A673 (cell line): ENCODE results near the gene MTNR1A. TPM values are rescaled to one million over a fixed set of nuclear protein-coding genes. Genes with fewer than 3 reads are reported as not detected.

ENCODE experiments used
- Bru-seq: library from RNA; stranded (reverse); fragments of 400-500 nt; gene quantifications from one replicate; lab custom pipeline; 2021; lab: Mats Ljungman, UMichigan
- BruChase-seq, 2 experiments: library from RNA; stranded (reverse); fragments of 400-500 nt; gene quantifications; one replicate each; lab custom pipeline; 2021; lab: Mats Ljungman, UMichigan
- BruUV-seq: library from RNA; stranded (reverse); fragments of 400-500 nt; replicated peaks from 2 replicates; lab custom pipeline; 2021; lab: Mats Ljungman, UMichigan
- CTCF ChIA-PET: fragments of 300-600 bp; sonication (Branson Sonifier 250); formaldehyde crosslinking; loops from one replicate; lab custom pipeline; 2022; ENCODE audit warnings: antibody characterized with exemption; lab: Charles Lee
- POLR2A ChIA-PET: fragments of 300-600 bp; sonication (Branson Sonifier 250); formaldehyde crosslinking; loops from one replicate; lab custom pipeline; 2022; ENCODE audit warnings: antibody characterized with exemption; ENCODE audit not compliant: low non-redundant PET; lab: Charles Lee
- DNase-seq: peaks from one replicate; pipeline ENCODE4 v3.0.0-alpha.2; 2015; ENCODE audit warnings: low spot score
- H3K27ac ChIP-seq: fragments of 200-600 bp; sonication (generic); 2 replicates; pipeline ENCODE4 v1.5.1; 2016; ENCODE audit warnings: mixed run types, low read depth, mild to moderate bottlenecking, mixed read lengths, antibody characterized with exemption, low read length; ENCODE audit not compliant: poor library complexity, severe bottlenecking
- H3K27me3 ChIP-seq: fragments of 200-600 bp; sonication (generic); replicated peaks from 2 replicates; pipeline ENCODE4 v1.6.1; 2017; ENCODE audit warnings: mixed run types, low read depth, mild to moderate bottlenecking, mixed read lengths, antibody characterized with exemption, low read length; ENCODE audit not compliant: insufficient read depth, poor library complexity
- H3K36me3 ChIP-seq: fragments of 200-600 bp; sonication (generic); 2 replicates; pipeline ENCODE4 v1.6.1; 2016; ENCODE audit warnings: mixed run types, mild to moderate bottlenecking, mixed read lengths, antibody characterized with exemption, low read length; ENCODE audit not compliant: insufficient read depth, poor library complexity, severe bottlenecking
- H3K4me1 ChIP-seq: fragments of 200-600 bp; sonication (generic); 2 replicates; pipeline ENCODE4 v1.6.1; 2017; ENCODE audit warnings: mixed run types, mild to moderate bottlenecking, mixed read lengths, antibody characterized with exemption, low read length; ENCODE audit not compliant: insufficient read depth, poor library complexity, severe bottlenecking
- H3K4me3 ChIP-seq: fragments of 200-600 bp; sonication (generic); 2 replicates; pipeline ENCODE4 v1.5.1; 2016; ENCODE audit warnings: low read depth, mixed run types, mild to moderate bottlenecking, mixed read lengths, low read length; ENCODE audit not compliant: poor library complexity, severe bottlenecking
- H3K9me3 ChIP-seq: fragments of 200-600 bp; sonication (generic); 2 replicates; pipeline ENCODE4 v1.6.1; 2016; ENCODE audit warnings: mixed run types, low read depth, mild to moderate bottlenecking, mixed read lengths, antibody characterized with exemption, low read length; ENCODE audit not compliant: poor library complexity, severe bottlenecking
- CTCF ChIP-seq: fragments of 300-800, 200-600 bp; sonication (generic); conservative IDR thresholded peaks from 2 replicates; pipeline ENCODE4 v1.5.1; 2017; ENCODE audit warnings: low read depth, mild to moderate bottlenecking, antibody characterized with exemption, low read length, moderate library complexity, mixed read lengths
- EZH2 ChIP-seq: fragments of 200-600 bp; sonication (generic); IDR thresholded peaks from 2 replicates; pipeline ENCODE4 v1.6.1; 2017; ENCODE audit warnings: borderline replicate concordance, low read depth, mild to moderate bottlenecking, mixed read lengths, antibody characterized with exemption, low read length; ENCODE audit not compliant: poor library complexity, severe bottlenecking
- intact Hi-C: fragments of 100-400 bp; cut with micrococcal nuclease; formaldehyde crosslinking; loops from one replicate; pipeline ENCODE4 v1.10.0; 2022; ENCODE audit not compliant: unreplicated experiment
- long read RNA-seq: library from polyadenylated mRNA; stranded (forward); transcript quantifications from one replicate; pipeline ENCODE4 v2.0.0, GENCODE V29; 2022
- total RNA-seq: library from RNA; stranded (reverse); gene quantifications from 2 replicates; pipeline ENCODE4 v1.2.3, GENCODE V29; 2021

Gene MTNR1A
- 1.2 and 3.0 TPM in 2 replicates for total RNA-seq
- Bru-seq, nascent RNA, result percentile 44 among the genes with signal in this experiment
- percentile 53 among the genes with signal in this experiment for BruChase-seq, experiment 1, labeled RNA remaining after a 2-hour chase
- BruChase-seq, experiment 2, labeled RNA remaining after a 6-hour chase, result percentile 61 among the genes with signal in this experiment
- long read RNA-seq, partial matches to known transcripts, result 0 of 1 reads
- long read RNA-seq, other reads (novel, unspliced or antisense), result 0 of 1 reads

DNA sequence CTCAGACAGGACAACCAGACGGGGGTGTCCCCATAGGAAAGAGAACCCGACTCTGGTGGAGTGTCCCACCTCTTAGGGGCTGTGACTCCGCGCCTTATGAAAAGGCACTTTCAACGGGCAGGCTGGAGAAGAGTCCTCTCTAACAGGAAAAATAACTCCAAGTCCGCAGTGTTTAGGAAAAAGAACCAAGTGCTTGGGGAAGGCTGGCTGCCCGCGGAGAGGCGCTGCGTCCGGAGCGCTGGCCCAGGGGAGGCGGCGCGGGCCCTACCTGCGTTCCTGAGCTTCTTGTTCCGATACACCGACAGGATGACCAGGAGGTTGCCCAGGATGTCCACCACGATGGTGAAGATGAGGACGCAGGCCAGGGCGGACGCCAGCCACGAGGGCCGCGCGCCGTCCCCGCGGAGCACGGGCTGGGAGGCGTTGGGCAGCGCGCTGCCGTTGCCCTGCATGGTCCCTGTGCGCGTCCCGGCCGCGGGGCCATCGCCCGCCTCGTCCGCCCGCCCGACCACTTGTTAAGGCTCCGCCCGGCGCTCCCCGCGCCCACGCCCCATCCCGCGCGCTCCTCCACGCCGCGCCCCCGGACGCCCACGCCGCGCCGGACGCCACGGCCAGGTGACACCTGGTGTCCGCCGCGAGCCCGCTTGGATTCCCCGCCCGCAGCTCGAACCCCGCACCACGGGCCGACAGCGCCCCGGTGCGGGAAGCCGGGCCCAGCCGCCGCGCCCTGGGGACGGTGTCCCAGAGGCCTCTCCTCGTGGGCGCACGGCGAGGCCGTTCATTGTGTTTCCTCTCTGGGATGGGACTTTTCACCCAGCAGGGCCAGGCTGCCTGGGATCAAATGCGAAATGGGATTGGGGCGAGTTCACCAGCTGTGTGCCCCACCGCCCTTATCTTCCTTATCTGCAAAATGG is at the start of gene MTNR1A:
TSS of gene MTNR1A (minus strand) at position 654 of the 914 bp plus-strand sequence. CDS start at position 452, 202 bp downstream.
- no peaks in the 10 kb centered on the region for H3K9me3 ChIP-seq
- peaks cover 6% of the 10 kb centered on the region for H3K4me1 ChIP-seq
- no peaks in the 10 kb centered on the region for H3K36me3 ChIP-seq
- TF ChIP-seq EZH2 (no peak), CTCF (peak; percentile 64)
- BruUV-seq, result no TSS peak
- intact Hi-C loops, result loop anchor here (1.0 to 5.0 kb wide), 2 partner anchors 83 to 258 kb away; no protein-coding TSS in a partner anchor
- H3K27me3 ChIP-seq, result peaks cover 5% of the 10 kb centered on the region
- peak; percentile 68 for DNase-seq
- peak within 1 kb of the TSS; percentile 61 for H3K4me3 ChIP-seq
- POLR2A ChIA-PET, result no interaction called here
- H3K27ac ChIP-seq, result no peak within 1 kb of the TSS
- CTCF ChIA-PET, result no interaction called here

DNA sequence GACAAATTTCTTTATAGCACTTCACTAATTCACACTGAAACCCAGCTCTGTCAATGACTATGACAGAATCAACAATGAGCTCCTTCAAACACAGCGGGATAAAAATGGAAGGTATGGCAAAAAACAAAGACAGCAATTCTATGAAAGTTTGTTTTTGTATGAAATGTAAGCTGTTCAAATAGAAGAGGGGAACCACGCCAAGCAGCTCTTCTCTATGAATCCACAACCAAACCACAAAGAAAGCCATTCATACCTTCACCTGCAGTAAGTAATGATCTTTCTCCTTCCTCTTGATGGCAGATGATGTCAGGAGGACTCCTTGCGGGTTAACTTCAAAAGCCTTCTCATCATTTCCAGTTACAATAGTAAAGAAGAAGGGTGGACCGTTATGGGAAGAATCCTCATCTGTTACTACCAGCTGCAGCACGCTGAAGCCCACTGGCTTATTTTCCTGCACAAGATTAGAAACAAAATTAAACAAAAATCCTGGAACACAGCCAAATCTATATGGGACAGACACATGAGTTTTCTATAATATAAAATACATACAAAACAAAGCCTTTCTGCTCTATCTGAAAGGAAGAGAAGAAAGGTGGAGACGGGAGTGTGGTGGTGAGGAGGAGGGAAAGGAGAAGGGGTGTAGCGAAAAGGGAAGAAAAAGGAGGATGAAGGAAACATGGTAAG is 48.9 kb upstream of the MTNR1A start:
- Histone ChIP-seq H3K9me3 (no peaks in the 10 kb centered on the region), H3K4me1 (peaks cover 12% of the 10 kb centered on the region), H3K27me3 (no peaks in the 10 kb centered on the region), H3K4me3 (no peak overlapping the region), H3K36me3 (peaks cover 66% of the 10 kb centered on the region), H3K27ac (no peak overlapping the region)
- no TSS peak for BruUV-seq
- CTCF ChIA-PET, result interaction anchor here (0.5 kb wide), 1 partner anchor 812 kb away, joined by 3 read pairs; no protein-coding TSS in a partner anchor
- POLR2A ChIA-PET, result no interaction called here
- DNase-seq, result no peak
- intact Hi-C loops, result no loop called here
- TF ChIP-seq CTCF (no peak), EZH2 (no peak)

GRCh38 chr4:186602978-186603377 is 47.6 kb upstream of the MTNR1A start:
- intact Hi-C loops, result no loop called here
- Histone ChIP-seq H3K36me3 (peaks cover 54% of the 10 kb centered on the region), H3K4me3 (no peak overlapping the region), H3K4me1 (peaks cover 12% of the 10 kb centered on the region), H3K27ac (no peak overlapping the region), H3K9me3 (no peaks in the 10 kb centered on the region), H3K27me3 (no peaks in the 10 kb centered on the region)
- CTCF ChIA-PET, result no interaction called here
- TF ChIP-seq EZH2 (no peak), CTCF (no peak)
- no peak for DNase-seq
- POLR2A ChIA-PET, result no interaction called here
- no TSS peak for BruUV-seq
